WTC11 (cell line): Measurements from ENCODE around the gene FOXN3. TPM values are rescaled to one million over a fixed set of nuclear protein-coding genes. Genes with fewer than 3 reads are reported as not detected.

ENCODE experiments used
- ATAC-seq: fragments of 200-7000 bp; cut with Tn5 transposase; 2 replicates; pipeline ENCODE4 v1.10.0; 2021; ENCODE audit warnings: mild to moderate bottlenecking, moderate library complexity
- CTCF ChIA-PET: fragments of 300-600 bp; sonication (Branson Sonifier 250); formaldehyde crosslinking; loops from one replicate; lab custom pipeline; 2021; ENCODE audit warnings: antibody characterized with exemption; lab: Charles Lee
- POLR2A ChIA-PET: fragments of 350-600 bp; sonication (Branson Sonifier 250); formaldehyde crosslinking; loops from one replicate; lab custom pipeline; 2021; ENCODE audit warnings: antibody characterized with exemption; lab: Charles Lee
- DNase-seq: peaks from one replicate; pipeline ENCODE4 v3.0.0; 2021; ENCODE audit warnings: low spot score
- H3K27ac Mint-ChIP-seq: 2 replicates; pipeline ENCODE4 v1.8.0; 2021; ENCODE audit warnings: mixed read lengths
- H3K27me3 Mint-ChIP-seq: 2 replicates; pipeline ENCODE4 v1.8.0; 2021; ENCODE audit warnings: low read depth, mild to moderate bottlenecking, moderate library complexity, mixed read lengths
- H3K36me3 Mint-ChIP-seq: 2 replicates; pipeline ENCODE4 v1.8.0; 2021; ENCODE audit warnings: mixed read lengths
- H3K4me1 Mint-ChIP-seq: 2 replicates; pipeline ENCODE4 v1.8.0; 2022; ENCODE audit warnings: mixed read lengths
- H3K4me3 Mint-ChIP-seq: 2 replicates; pipeline ENCODE4 v1.8.0; 2021; ENCODE audit warnings: mild to moderate bottlenecking, moderate library complexity, mixed read lengths
- H3K9me3 Mint-ChIP-seq: 2 replicates; pipeline ENCODE4 v1.8.0; 2021; ENCODE audit warnings: mixed read lengths
- ARID4B ChIP-seq: sonication (generic); formaldehyde crosslinking; IDR thresholded peaks from 2 replicates; pipeline ENCODE4 v1.8.0; 2023; ENCODE audit warnings: missing genetic modification reagents, mild to moderate bottlenecking, borderline replicate concordance
- ATF2 ChIP-seq: sonication (generic); formaldehyde crosslinking; IDR thresholded peaks from 2 replicates; pipeline ENCODE4 v1.8.1; 2022; ENCODE audit warnings: low read depth, missing genetic modification reagents, borderline replicate concordance
- ATF3 ChIP-seq: sonication (generic); formaldehyde crosslinking; conservative IDR thresholded peaks from 2 replicates; pipeline ENCODE4 v1.8.1; 2022; ENCODE audit warnings: mild to moderate bottlenecking, missing genetic modification reagents
- CREM ChIP-seq: sonication (generic); formaldehyde crosslinking; IDR thresholded peaks from 2 replicates; pipeline ENCODE4 v1.8.1; 2022; ENCODE audit warnings: mild to moderate bottlenecking, missing genetic modification reagents, moderate library complexity
- E2F4 ChIP-seq: sonication (generic); formaldehyde crosslinking; IDR thresholded peaks from 2 replicates; pipeline ENCODE4 v1.8.1; 2022; ENCODE audit warnings: low read depth, mild to moderate bottlenecking, moderate library complexity, missing genetic modification reagents, borderline replicate concordance
- ETV6 ChIP-seq: sonication (generic); formaldehyde crosslinking; IDR thresholded peaks from 2 replicates; pipeline ENCODE4 v1.8.1; 2022; ENCODE audit warnings: mild to moderate bottlenecking, missing genetic modification reagents
- GRHL2 ChIP-seq: fragments of 250-450 bp; sonication (Bioruptor Pico); IDR thresholded peaks from 2 replicates; pipeline ENCODE4 v1.8.0; 2022; ENCODE audit warnings: mild to moderate bottlenecking, moderate library complexity; ENCODE audit not compliant: insufficient replicate concordance, severe bottlenecking
- GTF2I ChIP-seq: fragments of 250-450 bp; sonication (Bioruptor Pico); conservative IDR thresholded peaks from 2 replicates; pipeline ENCODE4 v1.4.0; 2021; ENCODE audit warnings: mild to moderate bottlenecking
- JUN ChIP-seq: sonication (generic); formaldehyde crosslinking; IDR thresholded peaks from 2 replicates; pipeline ENCODE4 v1.8.0; 2023; ENCODE audit warnings: mild to moderate bottlenecking, missing genetic modification reagents
- MXD4 ChIP-seq: fragments of 250-450 bp; sonication (Bioruptor Pico); IDR thresholded peaks from 2 replicates; pipeline ENCODE4 v1.8.0; 2021; ENCODE audit warnings: mild to moderate bottlenecking, moderate library complexity, borderline replicate concordance
- RORB ChIP-seq: fragments of 250-450 bp; sonication (Bioruptor Pico); IDR thresholded peaks from 2 replicates; pipeline ENCODE4 v1.9.0; 2021; ENCODE audit warnings: mild to moderate bottlenecking
- SMAD4 ChIP-seq: sonication (generic); formaldehyde crosslinking; IDR thresholded peaks from 2 replicates; pipeline ENCODE4 v1.8.0; 2022; ENCODE audit warnings: mild to moderate bottlenecking, missing genetic modification reagents
- TEAD1 ChIP-seq: sonication (generic); formaldehyde crosslinking; IDR thresholded peaks from 2 replicates; pipeline ENCODE4 v1.8.0; 2022; ENCODE audit warnings: mild to moderate bottlenecking, missing genetic modification reagents
- ZBTB21 ChIP-seq: sonication (generic); formaldehyde crosslinking; IDR thresholded peaks from 2 replicates; pipeline ENCODE4 v1.8.1; 2023; ENCODE audit warnings: mild to moderate bottlenecking, missing genetic modification reagents, borderline replicate concordance
- ZNF416 ChIP-seq: fragments of 250-450 bp; sonication (Bioruptor Pico); IDR thresholded peaks from 2 replicates; pipeline ENCODE4 v1.9.0; 2021; ENCODE audit warnings: mild to moderate bottlenecking, inconsistent platforms
- total RNA-seq: library from RNA; stranded (reverse); gene quantifications from 3 replicates; pipeline ENCODE4 v1.2.3, GENCODE V29; 2021
- TF ChIP-seq, protein P1 (sequence below): sonication (generic); formaldehyde crosslinking; IDR thresholded peaks from 2 replicates; pipeline ENCODE4 v1.8.1; 2022; ENCODE audit warnings: missing genetic modification reagents, borderline replicate concordance
- TF ChIP-seq, protein P2 (sequence below): sonication (generic); formaldehyde crosslinking; IDR thresholded peaks from 2 replicates; pipeline ENCODE4 v1.8.0; 2022; ENCODE audit warnings: mild to moderate bottlenecking, missing genetic modification reagents

The FOXN3 gene
- total RNA-seq, 1 experiment from 2014 or later: 170 TPM

DNA sequence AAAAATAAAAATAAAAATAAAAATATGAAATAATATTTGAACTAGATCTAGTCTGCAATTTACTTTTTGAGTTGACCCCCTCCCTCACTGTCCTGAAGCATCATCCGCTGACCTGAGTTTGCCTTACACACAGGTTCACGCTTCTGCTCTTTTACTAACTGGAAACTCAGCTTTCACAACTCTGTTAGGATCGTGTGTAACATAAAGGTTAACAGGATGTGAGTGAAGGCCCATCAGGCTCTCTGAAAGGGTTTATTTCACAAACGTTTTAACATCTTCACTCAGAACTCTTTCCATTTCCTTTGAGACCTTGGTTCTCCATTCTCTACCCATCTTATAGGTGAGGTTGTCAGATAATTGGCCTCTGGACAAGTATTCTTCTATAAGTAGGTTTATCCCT, 191.4 kb downstream of the FOXN3 start (continued):
- no peak for TF ChIP-seq E2F4 (CRISPR knock-in tag)
- TF ChIP-seq ZNF416: no peak
- TF ChIP-seq, protein P1, sequence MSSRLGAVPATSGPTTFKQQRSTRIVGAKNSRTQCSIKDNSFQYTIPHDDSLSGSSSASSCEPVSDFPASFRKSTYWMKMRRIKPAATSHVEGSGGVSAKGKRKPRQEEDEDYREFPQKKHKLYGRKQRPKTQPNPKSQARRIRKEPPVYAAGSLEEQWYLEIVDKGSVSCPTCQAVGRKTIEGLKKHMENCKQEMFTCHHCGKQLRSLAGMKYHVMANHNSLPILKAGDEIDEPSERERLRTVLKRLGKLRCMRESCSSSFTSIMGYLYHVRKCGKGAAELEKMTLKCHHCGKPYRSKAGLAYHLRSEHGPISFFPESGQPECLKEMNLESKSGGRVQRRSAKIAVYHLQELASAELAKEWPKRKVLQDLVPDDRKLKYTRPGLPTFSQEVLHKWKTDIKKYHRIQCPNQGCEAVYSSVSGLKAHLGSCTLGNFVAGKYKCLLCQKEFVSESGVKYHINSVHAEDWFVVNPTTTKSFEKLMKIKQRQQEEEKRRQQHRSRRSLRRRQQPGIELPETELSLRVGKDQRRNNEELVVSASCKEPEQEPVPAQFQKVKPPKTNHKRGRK (CRISPR knock-in tag): no peak
- no peak for TF ChIP-seq ETV6 (CRISPR knock-in tag)
- TF ChIP-seq, protein P2, sequence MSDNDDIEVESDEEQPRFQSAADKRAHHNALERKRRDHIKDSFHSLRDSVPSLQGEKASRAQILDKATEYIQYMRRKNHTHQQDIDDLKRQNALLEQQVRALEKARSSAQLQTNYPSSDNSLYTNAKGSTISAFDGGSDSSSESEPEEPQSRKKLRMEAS (CRISPR knock-in tag): no peak
- no peak for TF ChIP-seq GTF2I (CRISPR knock-in tag)

DNA sequence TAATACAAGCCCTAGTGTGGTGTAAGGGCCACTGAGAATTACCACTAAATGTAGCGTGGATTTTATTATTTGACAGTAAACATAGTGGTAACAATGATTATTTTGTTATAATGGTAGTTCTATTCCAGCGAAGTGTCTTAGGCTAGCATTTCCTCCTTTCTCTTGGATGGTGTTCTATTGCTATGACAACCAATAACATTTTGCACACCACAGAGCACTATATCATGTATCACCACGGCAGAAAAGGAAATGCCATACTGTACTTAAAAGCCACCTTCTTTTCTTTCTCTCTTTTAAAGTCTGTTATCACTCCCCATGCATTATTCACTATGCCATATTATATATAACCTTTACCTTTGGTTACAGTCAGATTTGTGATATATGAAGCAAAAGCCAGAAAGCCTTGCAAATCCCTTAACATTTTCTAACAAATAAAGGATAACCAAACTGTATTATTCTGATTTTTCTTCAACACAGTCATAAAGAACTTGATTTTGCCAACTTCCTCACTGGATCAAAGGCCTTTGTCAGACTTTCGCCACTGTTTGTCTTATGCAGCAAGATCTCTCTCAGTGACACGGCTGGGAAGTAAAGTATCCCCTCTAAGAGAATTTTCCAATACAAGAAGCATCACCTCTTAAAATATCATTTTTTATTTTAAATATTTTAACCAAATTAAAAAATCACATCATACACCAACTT, 195.8 kb downstream of the FOXN3 start:
- CTCF ChIA-PET: no interaction called here
- no peak overlapping the region for H3K27ac Mint-ChIP-seq
- H3K9me3 Mint-ChIP-seq: no peaks in the 10 kb centered on the region
- H3K36me3 Mint-ChIP-seq: peaks cover 17% of the 10 kb centered on the region
- ATAC-seq (no peak), DNase-seq (no peak)
- POLR2A ChIA-PET: no interaction called here
- H3K4me3 Mint-ChIP-seq: no peak overlapping the region
- H3K4me1 Mint-ChIP-seq: peaks cover 23% of the 10 kb centered on the region
- H3K27me3 Mint-ChIP-seq: no peaks in the 10 kb centered on the region
- no peak for TF ChIP-seq RORB (CRISPR knock-in tag)
- no peak for TF ChIP-seq ZBTB21 (CRISPR knock-in tag)
- TF ChIP-seq GRHL2: no peak
- no peak for TF ChIP-seq TEAD1
- no peak for TF ChIP-seq ATF2 (CRISPR knock-in tag)
- TF ChIP-seq CREM (CRISPR knock-in tag): no peak
- no peak for TF ChIP-seq JUN (CRISPR knock-in tag)
- TF ChIP-seq SMAD4 (CRISPR knock-in tag): no peak
- TF ChIP-seq ATF3 (CRISPR knock-in tag): no peak
- TF ChIP-seq MXD4 (CRISPR knock-in tag): no peak
- TF ChIP-seq ARID4B (CRISPR knock-in tag): no peak
